Measurements from ENCODE around the gene RIN2.

DNA sequence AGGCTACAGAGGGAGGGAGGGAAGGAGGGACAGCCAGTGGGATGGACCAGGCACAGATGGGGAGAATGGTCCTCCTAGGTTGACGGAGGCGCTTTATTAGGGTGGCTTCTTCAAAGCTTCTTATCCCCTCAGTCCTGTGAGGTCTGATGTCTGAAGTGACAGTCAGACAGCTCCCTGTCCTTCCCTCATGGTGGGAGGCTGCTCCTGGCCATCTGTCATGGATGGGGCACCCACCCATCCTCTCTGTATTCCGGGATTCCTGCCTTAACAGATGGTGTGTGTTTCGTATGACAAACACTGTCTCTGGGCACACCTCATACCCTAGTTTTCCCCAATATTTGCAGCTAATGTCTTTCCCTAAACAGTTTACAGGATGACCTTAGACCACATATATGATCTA, 7.9 kb downstream of the RIN2 start:
- TF ChIP-seq, protein P1, sequence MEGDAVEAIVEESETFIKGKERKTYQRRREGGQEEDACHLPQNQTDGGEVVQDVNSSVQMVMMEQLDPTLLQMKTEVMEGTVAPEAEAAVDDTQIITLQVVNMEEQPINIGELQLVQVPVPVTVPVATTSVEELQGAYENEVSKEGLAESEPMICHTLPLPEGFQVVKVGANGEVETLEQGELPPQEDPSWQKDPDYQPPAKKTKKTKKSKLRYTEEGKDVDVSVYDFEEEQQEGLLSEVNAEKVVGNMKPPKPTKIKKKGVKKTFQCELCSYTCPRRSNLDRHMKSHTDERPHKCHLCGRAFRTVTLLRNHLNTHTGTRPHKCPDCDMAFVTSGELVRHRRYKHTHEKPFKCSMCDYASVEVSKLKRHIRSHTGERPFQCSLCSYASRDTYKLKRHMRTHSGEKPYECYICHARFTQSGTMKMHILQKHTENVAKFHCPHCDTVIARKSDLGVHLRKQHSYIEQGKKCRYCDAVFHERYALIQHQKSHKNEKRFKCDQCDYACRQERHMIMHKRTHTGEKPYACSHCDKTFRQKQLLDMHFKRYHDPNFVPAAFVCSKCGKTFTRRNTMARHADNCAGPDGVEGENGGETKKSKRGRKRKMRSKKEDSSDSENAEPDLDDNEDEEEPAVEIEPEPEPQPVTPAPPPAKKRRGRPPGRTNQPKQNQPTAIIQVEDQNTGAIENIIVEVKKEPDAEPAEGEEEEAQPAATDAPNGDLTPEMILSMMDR (IDR thresholded peaks at IDR 0.05; ENCODE audit: low read depth, low read length): no peak
- TF ChIP-seq EZH2phosphoT487 (IDR thresholded peaks at IDR 0.05; ENCODE audit: low read depth): no peak

Measured in OCI-LY3 (cell line).